Measurements from ENCODE around the gene ITFG1. TPM values are rescaled to one million over a fixed set of nuclear protein-coding genes. Genes with fewer than 3 reads are reported as not detected.
A peak's percentile ranks its signal among the peaks of the same experiment; 100 is the strongest.

The ITFG1 gene
- total and polyA plus RNA-seq, 2 of the 13 experiments (the other 11 are each of a cell fraction or from before 2014, with no cell fraction given), result 74.5 to 150 TPM

GRCh38 chr16:47499700-47500264 is 38.9 kb upstream of the ITFG1 start (continued):
- TF ChIP-seq KDM4B (CRISPR knock-in tag; IDR thresholded peaks at IDR 0.05) (no peak), TBX2 (CRISPR knock-in tag; IDR thresholded peaks at IDR 0.05; ENCODE audit: borderline replicate concordance) (peak; percentile 83; the same call in 1 of the 2 replicates), TRIM22 (IDR thresholded peaks at IDR 0.05) (no peak), MAX (IDR thresholded peaks at IDR 0.05) (peak; percentile 94), SMARCC2 (IDR thresholded peaks at IDR 0.05) (no peak), SALL1 (CRISPR knock-in tag; IDR thresholded peaks at IDR 0.05) (peak; percentile 97), RCOR2 (CRISPR knock-in tag; IDR thresholded peaks at IDR 0.05) (peak; percentile 79), SPEN (CRISPR knock-in tag; IDR thresholded peaks at IDR 0.05; ENCODE audit: low read depth) (peak; percentile 85), SMARCE1 (IDR thresholded peaks at IDR 0.05; ENCODE audit: borderline replicate concordance) (no peak), NFKB2 (CRISPR knock-in tag; IDR thresholded peaks at IDR 0.05; ENCODE audit: borderline replicate concordance) (peak; percentile 46; the same call in 1 of the 2 replicates), ETV5 (CRISPR knock-in tag; IDR thresholded peaks at IDR 0.05; ENCODE audit: borderline replicate concordance) (peak; percentile 74; the same call in 1 of the 2 replicates), KLF16 (CRISPR knock-in tag; IDR thresholded peaks at IDR 0.05) (peak in 1 of 2 experiments; percentile 57; a peak in 2 of 4 replicates), KAT8 (CRISPR knock-in tag; IDR thresholded peaks at IDR 0.05) (peak; percentile 71), ZNF337 (CRISPR knock-in tag; IDR thresholded peaks at IDR 0.05; ENCODE audit: borderline replicate concordance, low read depth) (peak; percentile 70; the same call in 1 of the 2 replicates), ZBTB7B (CRISPR knock-in tag; IDR thresholded peaks at IDR 0.05) (peak; percentile 46; the same call in 1 of the 2 replicates), ZSCAN31 (CRISPR knock-in tag; IDR thresholded peaks at IDR 0.05; ENCODE audit: low read depth) (peak; percentile 44; the same call in 1 of the 2 replicates), ZBED4 (CRISPR knock-in tag; IDR thresholded peaks at IDR 0.05; ENCODE audit: borderline replicate concordance) (no peak; the same call in 1 of the 2 replicates), ZNF737 (CRISPR knock-in tag; IDR thresholded peaks at IDR 0.05; ENCODE audit: borderline replicate concordance) (no peak), ZNF788 (CRISPR knock-in tag; IDR thresholded peaks at IDR 0.05; ENCODE audit: borderline replicate concordance) (peak; percentile 47; the same call in 1 of the 2 replicates), JARID2 (CRISPR knock-in tag; IDR thresholded peaks at IDR 0.05; ENCODE audit: insufficient replicate concordance) (peak; percentile 41), PCBP2 (optimal IDR thresholded peaks at IDR 0.05; ENCODE audit: low read depth, low read length, poor library complexity, severe bottlenecking) (no peak)
- TF ChIP-seq, protein P1, sequence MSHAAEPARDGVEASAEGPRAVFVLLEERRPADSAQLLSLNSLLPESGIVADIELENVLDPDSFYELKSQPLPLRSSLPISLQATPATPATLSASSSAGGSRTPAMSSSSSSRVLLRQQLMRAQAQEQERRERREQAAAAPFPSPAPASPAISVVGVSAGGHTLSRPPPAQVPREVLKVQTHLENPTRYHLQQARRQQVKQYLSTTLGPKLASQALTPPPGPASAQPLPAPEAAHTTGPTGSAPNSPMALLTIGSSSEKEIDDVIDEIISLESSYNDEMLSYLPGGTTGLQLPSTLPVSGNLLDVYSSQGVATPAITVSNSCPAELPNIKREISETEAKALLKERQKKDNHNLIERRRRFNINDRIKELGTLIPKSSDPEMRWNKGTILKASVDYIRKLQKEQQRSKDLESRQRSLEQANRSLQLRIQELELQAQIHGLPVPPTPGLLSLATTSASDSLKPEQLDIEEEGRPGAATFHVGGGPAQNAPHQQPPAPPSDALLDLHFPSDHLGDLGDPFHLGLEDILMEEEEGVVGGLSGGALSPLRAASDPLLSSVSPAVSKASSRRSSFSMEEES (CRISPR knock-in tag; IDR thresholded peaks at IDR 0.05), result 0 out of 2 replicates have a peak, but pooled peaks have one; percentile 47

Measured in HepG2 (cell line).